Neural progenitor cell (in vitro differentiated cells): Measurements from ENCODE around the gene ARHGAP19.

Experiments
- EZH2 ChIP-seq: fragments of 200-600 bp; sonication (generic); IDR thresholded peaks from 2 replicates; pipeline ENCODE4 v1.6.1; 2017; ENCODE audit warnings: antibody characterized with exemption, mild to moderate bottlenecking, moderate library complexity
- EZH2phosphoT487 ChIP-seq: fragments of 200-600 bp; sonication (generic); IDR thresholded peaks from 2 replicates; pipeline ENCODE4 v1.6.1; 2017; ENCODE audit warnings: antibody characterized with exemption
- TF ChIP-seq, protein P1 (sequence below): fragments of 200-600 bp; sonication (generic); IDR thresholded peaks from 2 replicates; pipeline ENCODE4 v1.5.1; 2017; ENCODE audit warnings: antibody characterized with exemption, mild to moderate bottlenecking

DNA sequence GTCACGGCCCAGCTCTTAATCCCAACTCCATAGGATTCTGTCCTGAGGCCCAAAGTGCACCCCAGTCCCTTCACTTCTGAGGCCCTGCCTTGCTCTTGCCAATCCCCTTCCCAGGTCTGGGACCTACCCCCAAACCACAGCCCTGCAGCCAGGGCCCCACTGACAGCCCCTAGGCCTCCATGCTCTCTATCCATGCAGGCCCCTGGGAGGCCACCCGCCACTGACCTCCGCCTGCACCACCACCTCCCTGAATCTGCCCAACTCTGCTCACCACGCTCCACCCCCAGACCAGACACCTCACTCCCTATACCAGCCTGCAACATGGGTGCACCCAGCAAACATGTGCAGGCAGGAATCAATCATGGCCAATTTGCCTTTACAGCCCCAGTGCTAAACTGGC is 116.9 kb downstream of the ARHGAP19 start:
- TF ChIP-seq, protein P1, sequence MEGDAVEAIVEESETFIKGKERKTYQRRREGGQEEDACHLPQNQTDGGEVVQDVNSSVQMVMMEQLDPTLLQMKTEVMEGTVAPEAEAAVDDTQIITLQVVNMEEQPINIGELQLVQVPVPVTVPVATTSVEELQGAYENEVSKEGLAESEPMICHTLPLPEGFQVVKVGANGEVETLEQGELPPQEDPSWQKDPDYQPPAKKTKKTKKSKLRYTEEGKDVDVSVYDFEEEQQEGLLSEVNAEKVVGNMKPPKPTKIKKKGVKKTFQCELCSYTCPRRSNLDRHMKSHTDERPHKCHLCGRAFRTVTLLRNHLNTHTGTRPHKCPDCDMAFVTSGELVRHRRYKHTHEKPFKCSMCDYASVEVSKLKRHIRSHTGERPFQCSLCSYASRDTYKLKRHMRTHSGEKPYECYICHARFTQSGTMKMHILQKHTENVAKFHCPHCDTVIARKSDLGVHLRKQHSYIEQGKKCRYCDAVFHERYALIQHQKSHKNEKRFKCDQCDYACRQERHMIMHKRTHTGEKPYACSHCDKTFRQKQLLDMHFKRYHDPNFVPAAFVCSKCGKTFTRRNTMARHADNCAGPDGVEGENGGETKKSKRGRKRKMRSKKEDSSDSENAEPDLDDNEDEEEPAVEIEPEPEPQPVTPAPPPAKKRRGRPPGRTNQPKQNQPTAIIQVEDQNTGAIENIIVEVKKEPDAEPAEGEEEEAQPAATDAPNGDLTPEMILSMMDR, result no peak
- TF ChIP-seq EZH2 (no peak), EZH2phosphoT487 (no peak)
